ENCODE measurements around the gene COL4A1.

The COL4A1 gene

GRCh38 chr13:110280985-110281688 is 25.8 kb downstream of the COL4A1 start:
- no peak for FAIRE-seq

GRCh38 chr13:110280231-110280813 is 26.6 kb downstream of the COL4A1 start:
- FAIRE-seq (no peak), DNase-seq (ENCODE audit: extremely low spot score, insufficient read length, low read depth) (no peak)

More at GRCh38 chr13:110280985-110281688, 25.8 kb downstream of the COL4A1 start:
- no peak for DNase-seq (ENCODE audit: extremely low spot score, insufficient read length, low read depth)

- FAIRE-seq (no peak), DNase-seq (ENCODE audit: extremely low spot score, insufficient read length, low read depth) (no peak)
These were observed 27.3 kb downstream of the COL4A1 start for GRCh38 chr13:110279684-110280083.

GRCh38 chr13:110278859-110279258 is 28.1 kb downstream of the COL4A1 start:
- DNase-seq (ENCODE audit: extremely low spot score, insufficient read length, low read depth) = no peak
- FAIRE-seq = no peak

DNA sequence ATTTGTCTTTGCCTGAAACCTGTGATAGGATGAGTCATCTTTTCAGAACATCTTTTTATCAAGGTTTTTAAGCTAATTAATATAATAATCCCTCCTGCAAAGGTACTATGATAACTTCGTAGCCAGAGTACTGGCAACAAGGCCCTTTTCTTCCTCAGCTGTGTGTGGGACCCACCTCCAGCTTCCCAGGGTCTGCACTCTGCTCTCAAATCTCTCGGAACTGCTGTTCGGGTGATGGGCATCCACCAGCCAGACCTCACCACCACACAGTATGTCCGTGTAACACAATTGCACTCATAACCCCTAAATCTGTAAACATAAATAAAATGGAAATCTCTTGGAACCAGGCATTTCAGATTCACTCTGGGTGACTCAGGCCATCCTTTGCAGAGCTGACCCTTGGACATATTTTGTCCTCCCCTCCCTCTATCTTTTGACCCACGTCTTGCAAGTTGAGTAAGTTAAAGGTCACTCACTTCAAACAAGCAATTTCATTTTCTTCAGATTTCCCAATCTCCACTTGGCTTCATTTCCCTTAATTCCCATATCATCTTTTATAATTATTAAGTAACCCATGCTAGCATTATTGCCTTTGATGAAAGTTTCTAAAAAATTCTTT is 29.5 kb downstream of the COL4A1 start:
- DNase-seq (ENCODE audit: extremely low spot score, insufficient read length, low read depth) = no peak
- FAIRE-seq = no peak

DNA sequence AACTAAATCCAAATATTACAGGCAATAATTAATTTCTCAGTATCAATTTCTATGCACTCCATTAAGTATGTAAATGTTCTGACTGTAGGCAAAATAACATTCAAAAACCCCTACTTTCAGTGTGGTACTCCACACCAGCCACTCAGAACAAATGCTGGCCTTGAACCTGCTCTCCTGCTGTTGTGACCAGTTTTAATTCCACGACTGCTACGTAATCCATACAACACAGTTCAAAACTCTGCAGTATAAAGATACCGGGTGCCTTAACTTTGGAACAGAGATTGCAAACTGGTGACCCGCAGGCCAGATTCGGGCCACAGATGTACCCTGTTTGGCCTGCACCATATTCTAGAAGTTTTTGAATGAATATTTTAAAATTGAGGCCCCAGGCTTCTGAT is 30.4 kb downstream of the COL4A1 start:
- no peak for FAIRE-seq
- no peak for DNase-seq (ENCODE audit: extremely low spot score, insufficient read length, low read depth)

- DNase-seq (ENCODE audit: extremely low spot score, insufficient read length, low read depth) (no peak), FAIRE-seq (no peak)
These were observed 30.9 kb downstream of the COL4A1 start for GRCh38 chr13:110275931-110276552.

DNA sequence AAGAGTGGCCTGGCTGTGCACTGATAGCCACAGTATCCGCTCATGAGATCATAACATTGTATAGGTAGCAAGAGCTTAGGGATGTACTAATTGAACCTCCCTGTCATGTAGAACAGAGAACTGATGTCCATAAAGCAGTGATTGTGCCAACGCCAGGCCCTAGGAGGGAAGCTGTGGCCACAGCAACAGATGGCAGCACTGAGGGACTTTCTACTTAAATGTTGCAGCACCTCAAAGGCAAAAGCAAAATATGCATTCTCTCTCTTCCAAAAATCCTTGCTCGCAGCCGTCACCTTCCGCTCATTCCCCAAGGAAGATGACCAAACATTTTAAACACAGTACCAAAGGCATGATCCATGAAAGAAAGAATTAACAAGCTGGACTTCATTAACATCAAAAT is 32.3 kb downstream of the COL4A1 start:
- no peak for DNase-seq (ENCODE audit: extremely low spot score, insufficient read length, low read depth)

GRCh38 chr13:110273254-110273653 is 33.7 kb downstream of the COL4A1 start:
- DNase-seq (ENCODE audit: extremely low spot score, insufficient read length, low read depth) (no peak), FAIRE-seq (no peak)

More for the DNA sequence above, 32.3 kb downstream of the COL4A1 start:
- FAIRE-seq = no peak

DNA sequence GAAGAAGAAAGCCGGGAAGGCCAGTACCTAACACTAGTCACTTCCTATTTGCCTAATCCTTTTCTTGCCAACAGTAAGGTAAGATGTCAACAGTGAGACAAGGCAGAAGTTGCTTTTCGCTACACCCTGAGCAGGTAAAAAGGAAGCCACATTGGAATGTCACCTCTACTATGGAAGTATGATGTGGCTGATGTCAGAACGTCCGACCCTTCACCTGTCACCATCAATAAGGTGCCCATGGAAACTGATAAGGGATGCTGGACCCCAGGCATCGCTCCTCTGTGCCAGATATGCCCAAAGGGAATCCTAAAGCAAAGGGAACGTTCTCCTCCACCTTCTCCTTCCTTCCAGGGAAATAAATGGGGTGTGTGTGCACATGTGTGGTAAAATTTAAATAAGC is 34.3 kb downstream of the COL4A1 start:
- FAIRE-seq (no peak), DNase-seq (ENCODE audit: extremely low spot score, insufficient read length, low read depth) (no peak)

DNA sequence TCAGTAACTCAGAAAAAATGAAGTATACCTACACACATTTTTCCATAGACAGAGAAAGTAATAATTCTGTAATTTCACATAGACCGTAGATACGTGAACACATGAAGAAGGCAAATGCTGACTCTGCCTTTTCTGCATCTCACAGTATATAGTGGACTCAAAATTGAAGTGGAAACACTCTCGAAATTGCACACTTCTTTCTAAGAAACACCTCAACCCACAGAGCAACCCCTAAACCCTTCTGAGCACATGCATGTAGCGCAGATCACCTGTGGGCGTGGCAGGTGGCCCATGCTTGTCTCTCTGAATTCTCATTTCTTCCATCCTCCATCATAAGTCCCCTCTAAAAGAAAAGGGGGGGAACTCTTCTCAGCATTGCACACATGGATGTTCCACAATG is 34.7 kb downstream of the COL4A1 start:
- DNase-seq (ENCODE audit: extremely low spot score, insufficient read length, low read depth) (no peak), FAIRE-seq (no peak)

- FAIRE-seq (no peak), DNase-seq (ENCODE audit: extremely low spot score, insufficient read length, low read depth) (no peak)
These were observed 35.6 kb downstream of the COL4A1 start for GRCh38 chr13:110271313-110271712.

DNA sequence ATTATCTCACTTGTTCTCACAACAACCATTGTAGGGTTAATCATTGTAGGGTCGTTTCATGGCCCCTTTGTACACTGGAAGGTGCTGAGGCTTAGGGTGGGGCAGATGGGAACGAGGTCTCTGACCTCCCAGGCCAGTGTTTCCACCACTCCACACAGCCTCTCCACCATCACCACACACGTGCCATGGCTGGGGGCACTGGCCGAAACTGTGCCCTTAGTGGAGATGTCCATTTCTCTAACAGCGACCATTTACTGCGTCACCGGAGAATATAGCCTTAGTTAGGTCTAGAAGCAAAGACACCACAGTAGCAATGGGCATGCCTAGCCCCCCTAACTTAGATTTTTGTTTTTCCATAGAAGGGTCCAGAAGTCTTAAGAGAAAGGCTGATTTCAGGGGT is 36.5 kb downstream of the COL4A1 start:
- no peak for DNase-seq (ENCODE audit: extremely low spot score, insufficient read length, low read depth)
- no peak for FAIRE-seq

- no peak for FAIRE-seq
These were observed 37.3 kb downstream of the COL4A1 start for GRCh38 chr13:110269509-110270185.

DNA sequence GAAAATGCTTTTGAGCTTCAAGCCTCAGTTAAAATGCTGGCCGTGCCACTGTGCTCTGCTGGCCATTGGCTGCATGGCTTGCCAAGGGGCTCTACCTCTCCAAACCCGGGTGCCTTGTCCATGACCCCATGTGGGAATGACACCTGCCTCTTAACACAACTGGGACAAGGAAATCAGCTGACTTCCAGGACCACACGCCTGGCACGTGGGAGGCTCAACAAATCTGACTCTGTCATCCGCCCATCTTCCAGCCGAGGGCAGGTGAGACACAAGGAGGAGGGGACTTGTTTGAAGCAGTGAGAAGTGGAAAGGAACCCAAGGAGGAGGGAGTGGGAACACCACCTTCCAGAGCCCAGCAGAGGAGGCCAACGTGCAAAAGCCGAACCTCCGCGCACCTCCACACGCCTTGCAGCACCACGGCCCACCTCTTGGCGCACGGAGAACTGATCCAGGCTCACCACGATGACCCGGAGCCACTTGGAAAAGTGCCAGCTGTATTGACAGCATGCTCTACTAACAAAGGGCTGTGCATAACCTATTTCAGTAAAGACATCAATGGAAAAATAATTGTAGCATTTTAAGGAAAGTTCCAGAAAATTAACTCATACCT is 38.3 kb downstream of the COL4A1 start:
- FAIRE-seq (no peak), DNase-seq (ENCODE audit: extremely low spot score, insufficient read length, low read depth) (no peak)

More at GRCh38 chr13:110269509-110270185, 37.3 kb downstream of the COL4A1 start:
- DNase-seq (ENCODE audit: extremely low spot score, insufficient read length, low read depth) = no peak

GRCh38 chr13:110268061-110268460 is 38.9 kb downstream of the COL4A1 start:
- DNase-seq (ENCODE audit: extremely low spot score, insufficient read length, low read depth) = no peak
- FAIRE-seq = no peak

DNA sequence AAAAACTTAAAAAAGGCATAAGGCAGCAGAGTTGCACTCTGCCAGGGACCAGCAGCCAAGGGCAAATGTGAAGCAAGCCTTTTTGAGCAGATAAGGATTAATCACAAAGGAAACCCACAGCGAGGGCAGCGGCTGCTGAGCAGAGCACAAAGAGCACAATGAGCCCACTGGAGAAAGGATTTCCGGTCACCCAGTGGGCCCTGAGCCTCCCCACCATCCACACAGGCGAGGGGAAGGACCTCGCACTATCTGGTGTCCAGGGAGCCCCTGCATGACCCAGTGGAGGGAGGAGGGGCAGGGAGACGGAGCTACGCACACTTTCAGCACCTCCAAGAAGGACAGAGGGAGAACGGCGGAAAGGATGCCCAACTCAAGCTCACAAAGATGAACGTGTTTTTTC is 40.0 kb downstream of the COL4A1 start:
- FAIRE-seq (no peak), DNase-seq (ENCODE audit: extremely low spot score, insufficient read length, low read depth) (no peak)

DNA sequence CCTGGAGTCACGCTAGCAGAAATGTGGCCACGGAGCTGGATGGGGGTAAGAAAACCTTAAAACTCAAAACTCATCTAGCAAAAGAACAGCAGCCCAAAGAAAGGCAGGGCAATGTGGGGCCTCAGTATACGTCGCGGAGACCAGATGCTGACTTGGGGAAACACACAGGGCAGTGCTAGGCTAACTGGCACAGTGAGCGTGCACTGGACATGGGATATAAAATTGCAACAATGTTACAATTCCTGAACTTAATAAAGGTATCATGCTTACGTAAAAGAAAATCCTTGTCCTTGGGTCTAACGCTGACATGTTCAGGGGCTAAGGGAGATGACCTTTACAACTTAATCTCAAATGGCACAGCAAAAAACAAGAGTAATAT is 40.5 kb downstream of the COL4A1 start:
- DNase-seq (ENCODE audit: extremely low spot score, insufficient read length, low read depth) (no peak), FAIRE-seq (no peak)

GRCh38 chr13:110265682-110266430 is 41.1 kb downstream of the COL4A1 start:
- DNase-seq (ENCODE audit: extremely low spot score, insufficient read length, low read depth) (no peak), FAIRE-seq (no peak)

DNA sequence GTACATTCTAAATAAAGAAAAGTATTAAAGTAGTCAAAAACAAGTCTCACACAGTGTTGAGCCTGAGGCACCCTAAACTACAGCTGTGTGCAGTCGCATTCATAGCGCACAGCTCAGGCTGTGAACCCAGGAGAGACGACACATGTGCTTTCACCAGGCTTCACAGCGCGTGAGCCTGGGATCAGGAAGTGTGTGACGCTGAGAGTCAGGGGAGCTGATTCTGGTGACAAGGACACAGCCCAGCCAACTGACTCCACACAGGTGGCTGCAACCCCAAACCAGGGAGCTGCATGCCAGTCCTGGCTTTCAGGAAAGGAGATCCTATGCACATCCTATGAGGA is 41.6 kb downstream of the COL4A1 start:
- FAIRE-seq = no peak
- no peak for DNase-seq (ENCODE audit: extremely low spot score, insufficient read length, low read depth)
